ENCODE results near the gene TYROBP.
"Not testable (repeated sequence)": the region's sequence is repeated elsewhere in the genome, so short reads cannot be mapped to it uniquely, and the experiment has no call there.

TYROBP gene

GRCh38 chr19:35931874-35932202 is 23.7 kb upstream of the TYROBP start:
- DNase-seq (ENCODE audit: low spot score): no peak

GRCh38 chr19:35931161-35931873 is 23.2 kb upstream of the TYROBP start:
- DNase-seq (ENCODE audit: low spot score): peak; percentile 99

DNA sequence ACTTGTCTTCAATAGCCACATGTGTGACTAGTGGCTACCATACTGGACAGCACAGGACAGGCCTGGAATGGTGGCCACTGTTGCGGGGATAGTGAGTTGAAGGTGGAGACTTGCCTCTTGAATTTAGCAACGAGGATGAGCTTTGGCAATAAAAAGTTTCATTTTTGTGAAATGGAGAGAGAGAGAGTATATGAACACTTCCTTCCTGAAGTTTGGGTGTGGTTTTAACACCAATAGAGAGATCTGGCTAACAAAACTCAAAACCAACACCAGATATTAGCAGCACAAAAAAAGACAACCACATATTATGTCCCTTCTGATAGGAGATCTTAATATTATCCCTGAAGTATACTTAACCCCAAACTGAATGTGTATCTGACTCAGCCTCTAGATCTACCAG is 21.8 kb upstream of the TYROBP start:
- no peak for DNase-seq (ENCODE audit: low spot score)

GRCh38 chr19:35928507-35928906 is 20.4 kb upstream of the TYROBP start:
- no peak for DNase-seq (ENCODE audit: low spot score)

- no peak for DNase-seq (ENCODE audit: low spot score)
Measured at GRCh38 chr19:35925501-35925900, 17.4 kb upstream of the TYROBP start.

DNA sequence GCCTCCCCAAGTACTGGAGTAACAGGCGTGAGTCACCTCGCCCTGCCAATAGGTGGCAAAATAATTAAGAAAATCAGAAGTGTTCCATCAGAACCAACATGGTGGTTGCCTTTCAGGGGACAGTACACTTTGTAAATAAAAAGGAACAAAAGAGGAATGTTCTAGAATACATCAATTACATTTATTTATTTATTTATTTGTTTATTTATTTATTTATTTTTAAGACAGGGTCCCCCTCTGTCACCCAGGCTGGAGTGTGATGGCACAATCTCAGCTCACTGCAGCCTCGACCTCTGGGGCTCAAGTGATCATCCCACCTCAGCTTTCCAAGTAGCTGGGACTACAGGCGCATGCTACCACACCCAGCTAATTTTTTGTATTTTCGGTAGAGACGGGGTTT is 12.9 kb upstream of the TYROBP start:
- DNase-seq (ENCODE audit: low spot score): no peak

DNA sequence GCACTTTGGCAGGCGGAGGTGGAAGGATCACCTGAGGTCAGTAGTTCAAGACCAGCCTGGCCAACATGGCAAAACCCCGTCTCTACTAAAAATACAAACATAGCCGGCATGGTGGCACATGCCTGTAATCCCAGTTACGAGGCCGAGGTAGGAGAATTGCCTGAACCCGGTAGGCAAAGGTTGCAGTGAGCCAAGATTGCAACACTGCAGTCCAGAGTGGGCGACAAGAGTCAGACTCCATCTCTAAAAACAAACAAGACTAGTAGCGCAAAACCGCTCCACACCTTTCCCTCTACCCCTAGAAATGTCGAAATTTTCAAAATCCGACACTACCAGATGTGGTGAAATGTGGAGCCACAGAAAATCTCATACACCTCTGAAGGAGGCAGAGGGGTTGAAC is 11.2 kb upstream of the TYROBP start:
- no peak for DNase-seq (ENCODE audit: low spot score)

DNA sequence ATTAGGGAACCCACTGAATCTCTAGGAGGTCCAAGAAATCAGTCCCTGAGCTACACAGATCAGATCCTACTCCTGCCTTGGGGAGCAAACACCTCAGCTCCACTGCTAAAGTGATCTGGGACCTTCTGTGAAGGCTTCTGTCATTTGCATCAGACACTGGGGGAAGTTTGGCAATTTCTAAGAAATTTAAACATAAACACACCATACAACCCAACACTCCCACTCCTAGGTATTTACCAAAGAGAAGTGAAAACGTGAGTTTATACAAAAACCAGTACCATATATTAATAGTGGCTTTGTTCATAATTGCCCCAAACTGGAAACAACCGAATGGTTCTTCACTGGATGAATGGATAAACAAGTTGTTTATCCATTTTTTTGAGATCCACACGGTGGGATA is 7.3 kb upstream of the TYROBP start:
- DNase-seq (ENCODE audit: low spot score): no peak

DNA sequence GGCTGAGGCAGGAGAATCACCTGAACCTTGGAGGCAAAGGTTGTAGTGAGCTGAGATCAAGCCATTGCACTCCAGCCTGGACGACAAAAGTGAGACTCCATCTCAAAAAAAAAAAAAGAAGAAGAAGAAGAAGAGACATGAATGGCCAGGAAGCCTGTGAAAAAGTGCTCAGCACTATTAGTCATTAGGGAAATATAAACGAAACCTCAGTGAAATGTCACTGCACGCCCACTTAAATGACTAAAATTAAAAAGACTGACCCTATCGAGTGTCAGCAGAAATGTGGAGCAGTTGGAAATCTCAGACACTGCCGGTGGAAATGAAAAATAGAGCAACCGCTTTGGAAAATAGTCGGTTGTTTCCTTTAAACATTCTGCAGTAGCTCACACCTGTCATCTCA is 5.5 kb upstream of the TYROBP start:
- DNase-seq (ENCODE audit: low spot score): no peak

DNA sequence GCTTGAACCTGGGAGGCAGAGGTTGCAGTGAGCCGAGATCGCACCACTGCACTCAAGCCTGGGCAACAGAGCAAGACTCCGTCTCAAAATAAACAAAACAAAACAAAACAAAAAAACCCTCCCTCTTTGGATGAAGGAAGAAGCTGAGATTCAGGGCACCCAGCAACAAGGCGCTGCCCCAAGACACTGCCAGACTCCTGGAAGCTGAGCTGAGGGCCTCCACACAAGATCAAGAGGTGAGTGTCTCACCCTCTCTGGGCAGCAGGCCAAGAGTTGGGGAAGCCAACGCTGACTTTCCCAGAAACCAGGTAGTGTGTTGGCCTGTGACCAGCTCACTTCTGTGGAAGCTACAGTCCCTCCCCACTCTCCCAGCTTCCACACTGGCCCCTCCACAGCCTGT is 3.7 kb upstream of the TYROBP start:
- DNase-seq (ENCODE audit: low spot score): no peak

DNA sequence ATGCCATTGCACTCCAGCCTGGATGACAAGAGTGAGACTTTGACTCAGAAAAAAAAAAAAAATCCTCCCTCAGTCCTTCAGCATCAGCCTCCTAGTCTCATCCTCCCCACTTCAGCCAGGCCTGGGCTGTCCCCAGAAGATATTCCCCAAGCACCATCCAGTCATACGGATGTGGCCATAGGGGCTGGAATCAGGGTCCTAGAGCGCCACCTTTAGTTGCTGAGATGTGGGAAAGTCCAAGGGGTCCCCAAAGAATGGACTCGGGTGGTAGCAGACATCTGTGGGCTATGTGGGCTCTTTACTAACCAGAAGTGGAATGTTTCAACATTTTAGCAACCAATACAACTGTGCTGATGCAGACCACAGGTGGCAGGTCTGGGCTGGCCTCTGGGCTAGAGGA is 3.1 kb upstream of the TYROBP start:
- no peak for DNase-seq (ENCODE audit: low spot score)

DNA sequence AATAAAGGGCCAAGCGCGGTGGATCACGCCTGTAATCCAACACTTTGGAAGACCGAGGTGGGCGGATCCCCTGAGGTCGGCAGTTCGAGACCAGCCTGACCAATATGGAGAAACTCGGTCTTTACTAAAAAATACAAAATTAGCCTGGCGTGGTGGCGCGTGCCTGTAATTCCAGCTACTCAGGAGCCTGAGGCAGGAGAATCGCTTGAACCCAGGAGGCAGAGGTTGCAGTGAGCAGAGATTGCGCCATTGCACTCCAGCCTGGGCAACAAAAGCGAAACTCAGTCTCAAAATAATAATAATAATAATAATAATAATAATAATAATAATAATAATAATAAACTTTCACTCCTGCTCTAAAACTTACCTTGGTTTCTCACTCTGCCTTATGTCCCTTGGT is 2.3 kb upstream of the TYROBP start:
- not testable (repeated sequence) for DNase-seq (ENCODE audit: low spot score)

GRCh38 chr19:35909684-35910035 is 1.6 kb upstream of the TYROBP start:
- no peak for DNase-seq (ENCODE audit: low spot score)

DNA sequence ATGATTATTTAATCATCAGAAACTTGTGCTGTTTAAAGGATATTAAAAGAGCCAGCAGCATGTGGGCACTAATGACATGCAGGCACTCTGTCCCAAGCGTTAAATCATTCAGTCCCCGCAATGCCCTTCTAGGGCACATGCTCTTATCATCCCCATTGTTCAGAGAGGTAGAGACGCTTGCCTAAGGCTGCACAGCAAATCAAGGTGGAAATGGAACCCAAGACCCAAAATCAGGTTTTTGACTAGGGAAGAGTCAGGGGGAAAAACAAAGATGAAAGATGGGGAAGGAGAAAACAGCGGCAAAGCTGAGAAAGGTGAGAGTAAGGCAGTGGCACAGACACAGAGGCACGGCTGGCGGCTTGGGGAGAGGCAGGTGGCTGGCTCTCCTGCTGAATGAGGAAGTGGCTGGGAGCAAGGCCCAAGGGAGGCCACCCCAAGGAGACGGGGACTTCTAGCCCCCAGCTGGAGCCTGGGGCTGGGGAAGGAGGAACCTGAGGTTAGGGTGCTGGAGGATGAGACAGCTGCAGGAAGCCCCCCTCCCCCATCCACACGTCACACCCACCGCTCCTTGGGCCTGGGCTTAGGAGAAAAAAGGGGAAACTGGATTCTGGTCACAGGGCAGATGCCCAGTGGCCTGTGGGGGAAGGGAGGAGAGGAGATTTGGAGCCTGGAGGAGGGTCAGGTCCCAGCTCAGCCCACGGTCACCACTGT is 1.0 kb upstream of the TYROBP start:
- peak; percentile 58 for DNase-seq (ENCODE audit: low spot score)

- DNase-seq (ENCODE audit: low spot score): no peak
Measured at GRCh38 chr19:35907377-35907745, 734 bp downstream of the TYROBP start.

GRCh38 chr19:35905178-35905727 is 2.8 kb downstream of the TYROBP start:
- DNase-seq (ENCODE audit: low spot score): no peak

DNA sequence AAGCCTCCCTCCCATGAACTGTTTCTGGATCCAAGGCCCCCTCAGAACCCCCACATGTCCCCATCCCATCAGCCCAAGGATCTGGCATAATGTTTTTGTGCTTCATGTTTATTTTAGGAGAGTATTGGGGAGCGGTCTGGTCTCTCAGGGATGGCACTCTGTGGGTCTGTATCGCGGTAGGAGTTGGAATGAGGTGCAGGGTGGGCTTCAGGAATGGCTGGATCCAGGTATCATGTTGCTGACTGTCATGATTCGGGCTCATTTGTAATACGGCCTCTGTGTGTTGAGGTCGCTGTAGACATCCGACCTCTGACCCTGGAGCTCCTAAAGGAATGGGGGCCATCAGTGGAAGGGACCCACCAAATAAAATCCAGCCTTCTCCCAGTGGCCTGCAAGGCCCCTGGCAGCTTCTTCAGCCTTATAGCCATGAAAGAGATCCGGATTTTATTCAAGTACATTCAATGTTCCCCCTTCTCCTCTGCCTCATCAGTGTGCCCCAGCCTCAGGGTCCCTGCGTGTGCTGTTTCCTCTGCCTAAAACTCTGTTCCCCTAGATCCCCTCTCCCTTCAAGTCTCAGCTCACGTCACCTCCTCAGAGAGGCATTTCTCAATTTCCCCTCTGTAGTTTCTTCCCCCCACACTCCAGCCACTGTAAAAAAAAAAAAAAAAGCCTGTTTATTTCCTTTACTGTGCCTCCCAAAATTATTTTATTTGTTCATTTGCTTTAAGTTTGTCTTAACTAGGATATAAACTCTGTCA is 3.6 kb downstream of the TYROBP start:
- DNase-seq (ENCODE audit: low spot score): no peak

DNA sequence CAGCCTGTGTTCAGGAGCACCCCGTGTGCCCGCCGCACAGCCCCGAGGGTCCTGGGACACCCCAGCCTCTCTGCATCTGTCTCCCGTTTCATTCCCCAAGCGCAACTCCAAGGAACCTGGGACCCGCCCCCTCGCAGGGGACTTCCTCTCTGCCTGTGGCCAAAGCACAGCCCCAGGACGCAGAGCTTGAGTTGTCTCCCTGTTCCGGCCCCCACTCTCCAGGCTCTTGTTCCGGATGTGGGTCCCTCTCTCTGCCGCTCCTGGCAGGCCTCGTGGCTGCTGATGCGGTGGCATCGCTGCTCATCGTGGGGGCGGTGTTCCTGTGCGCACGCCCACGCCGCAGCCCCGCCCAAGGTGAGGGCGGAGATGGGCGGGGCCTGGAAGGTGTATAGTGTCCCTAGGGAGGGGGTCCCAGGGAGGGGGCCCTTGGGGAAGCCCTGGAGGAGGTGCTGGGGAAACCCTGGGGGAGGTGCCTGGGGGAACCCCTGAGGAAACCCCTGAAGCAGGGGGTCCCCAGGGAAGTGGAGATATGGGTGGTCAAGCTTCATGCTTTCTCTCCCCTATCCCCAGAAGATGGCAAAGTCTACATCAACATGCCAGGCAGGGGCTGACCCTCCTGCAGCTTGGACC is 4.4 kb downstream of the TYROBP start:
- peak; percentile 68 for DNase-seq (ENCODE audit: low spot score)

DNA sequence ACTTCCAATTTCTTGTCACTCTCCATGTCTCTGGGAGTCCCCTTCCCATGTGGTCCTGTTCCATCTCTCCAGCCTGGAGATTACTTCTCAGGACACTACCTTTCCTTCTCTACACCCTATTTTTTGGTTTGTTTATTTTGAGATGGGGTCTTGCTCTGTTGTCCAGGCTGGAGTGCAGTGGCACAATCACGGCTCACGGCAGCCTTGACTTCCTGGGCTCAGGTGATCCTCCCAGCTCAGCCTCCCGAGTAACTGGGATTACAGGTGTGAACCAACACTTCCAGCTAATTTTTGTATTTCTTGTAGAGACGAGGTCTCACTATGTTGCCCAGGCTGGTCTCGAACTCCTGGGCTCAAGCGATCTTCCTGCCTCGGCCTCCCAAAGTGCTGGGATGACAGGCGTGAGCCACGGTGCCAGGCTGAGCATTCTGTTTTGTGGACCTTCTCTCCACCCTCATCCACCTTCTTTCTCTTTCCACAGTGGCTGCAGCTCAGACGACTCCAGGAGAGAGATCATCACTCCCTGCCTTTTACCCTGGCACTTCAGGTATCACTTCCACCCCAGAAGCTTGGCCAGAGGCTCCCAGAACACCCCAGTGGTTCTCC is 5.1 kb downstream of the TYROBP start:
- DNase-seq (ENCODE audit: low spot score): no peak

GRCh38 chr19:35901854-35902661 is 6.0 kb downstream of the TYROBP start, which contains the start of gene HCST:
HCST (plus strand) TSS chr19:35902529; CDS start chr19:35902594, 65 bp downstream.
- no peak for DNase-seq (ENCODE audit: low spot score)

GRCh38 chr19:35901055-35901644 is 6.9 kb downstream of the TYROBP start:
- DNase-seq (ENCODE audit: low spot score): no peak

Data from putamen (tissue), 1 donor.